SHP77 treated with DMSO at 0.1 percent for 48 hours (cell line): Measurements from ENCODE around the gene TMEM44.
"Not testable (repeated sequence)": the region's sequence is repeated elsewhere in the genome, so short reads cannot be mapped to it uniquely, and the experiment has no call there.

Source experiments
- DNase-seq: peaks from one replicate; lab custom pipeline; 2025; lab: John Stamatoyannopoulos, UW

TMEM44 gene

DNA sequence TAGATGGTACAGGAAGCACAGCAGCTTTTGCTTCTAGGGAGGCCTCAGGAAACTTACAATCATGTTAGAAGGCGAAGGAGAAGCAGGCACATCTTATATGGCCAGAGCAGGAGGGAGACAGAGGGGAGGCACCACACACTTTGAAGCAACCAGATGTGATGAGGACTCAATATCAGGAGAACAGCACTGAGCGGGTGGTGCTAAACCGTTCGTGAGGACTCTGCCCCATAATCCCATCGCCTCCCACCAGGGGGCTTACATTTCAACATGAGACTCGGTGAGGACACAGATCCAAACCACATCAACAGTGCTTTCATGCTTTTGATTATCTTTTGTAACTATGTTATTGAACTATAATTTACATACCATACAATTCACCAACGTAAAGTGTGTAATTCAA, 7.6 kb upstream of the TMEM44 start:
- DNase-seq, result no peak

- DNase-seq, result no peak
Observed at GRCh38 chr3:194638991-194639605, 5.9 kb upstream of the TMEM44 start.

DNA sequence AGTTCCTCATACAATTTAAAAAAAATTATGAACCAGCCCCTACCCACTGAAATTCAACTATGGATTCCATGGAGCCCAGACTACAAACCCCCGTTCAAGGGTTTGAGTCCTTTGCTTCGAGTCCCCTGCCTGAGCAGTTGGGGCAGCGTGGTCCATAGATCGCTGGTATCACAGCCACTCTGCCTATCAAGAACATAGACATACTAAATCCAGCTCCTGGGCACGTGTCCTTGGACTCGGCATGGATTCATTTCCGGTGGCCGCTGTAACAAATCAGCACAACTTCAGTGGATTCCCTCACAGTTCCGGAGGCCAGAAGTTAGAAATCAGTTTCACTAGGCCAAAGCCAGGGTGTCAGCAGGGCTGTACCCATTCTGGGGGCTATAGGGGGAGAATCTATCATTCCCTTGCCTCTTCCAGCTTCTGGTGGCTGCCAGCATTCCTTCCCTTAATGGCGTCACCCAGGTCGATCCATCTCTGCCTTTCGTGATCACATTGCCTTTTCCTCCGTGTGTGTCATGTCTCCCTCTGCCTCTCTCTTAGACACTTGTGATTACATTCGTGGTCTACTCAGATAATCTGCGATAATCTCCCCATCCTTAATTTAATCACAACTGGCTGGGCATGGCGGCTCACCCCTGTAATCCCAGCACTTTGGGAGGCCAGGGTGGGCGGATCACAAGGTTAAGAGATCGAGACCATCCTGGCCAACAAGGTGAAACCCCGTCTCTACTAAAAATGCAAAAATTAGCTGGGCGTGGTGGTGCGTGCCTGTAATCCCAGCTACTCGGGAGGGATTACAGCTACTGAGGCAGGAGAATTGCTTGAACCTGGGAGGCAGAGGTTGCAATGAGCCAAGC, 4.6 kb upstream of the TMEM44 start:
- no peak for DNase-seq

DNA sequence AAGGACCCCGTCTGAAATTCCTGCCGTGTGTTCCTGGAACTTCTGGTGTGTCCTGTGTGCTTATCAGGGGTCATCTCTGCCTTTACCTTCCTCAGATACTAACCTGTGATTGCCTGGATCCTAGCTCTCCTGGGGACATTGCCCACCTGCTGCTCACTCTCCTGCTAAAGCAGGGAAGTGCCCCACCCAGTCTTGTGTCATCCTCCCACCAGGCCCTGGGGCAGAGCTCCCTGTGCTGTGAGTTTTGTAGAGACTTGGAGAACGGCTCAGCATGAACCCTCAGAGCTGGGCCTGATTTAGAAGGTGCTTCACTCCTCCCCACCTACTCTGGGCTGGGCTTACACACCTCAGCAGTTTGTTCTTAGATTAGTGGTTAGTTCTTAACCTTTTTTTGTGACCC, 3.8 kb upstream of the TMEM44 start:
- DNase-seq, result no peak

DNA sequence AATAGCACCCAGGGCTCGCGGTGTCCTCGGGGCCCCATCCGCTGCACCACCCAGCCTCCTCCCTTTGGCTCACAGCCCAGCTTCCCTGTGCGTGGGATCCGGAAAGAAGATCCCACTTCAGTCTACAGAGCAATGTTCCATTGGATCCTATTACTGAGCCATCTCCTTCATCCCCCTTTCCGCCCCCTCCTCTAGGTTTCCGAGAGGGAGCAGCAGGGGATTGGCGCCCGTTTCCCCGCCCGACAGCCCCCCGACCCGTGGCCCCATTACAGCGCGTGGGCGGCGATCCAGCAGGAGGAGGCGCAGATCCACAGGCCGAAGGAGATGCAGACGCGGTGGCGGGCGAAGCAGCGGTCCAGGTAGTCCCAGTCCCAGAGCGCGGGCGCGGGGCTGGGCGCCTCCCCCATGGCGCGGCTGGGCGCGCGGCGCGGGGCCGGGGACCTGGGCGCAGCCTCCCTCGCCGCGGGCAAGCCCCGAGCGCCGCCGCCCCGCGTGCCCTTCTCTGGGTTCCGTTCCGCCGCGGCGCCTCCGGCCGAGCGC, 340 bp downstream of the TMEM44 start:
- DNase-seq, result no peak

DNA sequence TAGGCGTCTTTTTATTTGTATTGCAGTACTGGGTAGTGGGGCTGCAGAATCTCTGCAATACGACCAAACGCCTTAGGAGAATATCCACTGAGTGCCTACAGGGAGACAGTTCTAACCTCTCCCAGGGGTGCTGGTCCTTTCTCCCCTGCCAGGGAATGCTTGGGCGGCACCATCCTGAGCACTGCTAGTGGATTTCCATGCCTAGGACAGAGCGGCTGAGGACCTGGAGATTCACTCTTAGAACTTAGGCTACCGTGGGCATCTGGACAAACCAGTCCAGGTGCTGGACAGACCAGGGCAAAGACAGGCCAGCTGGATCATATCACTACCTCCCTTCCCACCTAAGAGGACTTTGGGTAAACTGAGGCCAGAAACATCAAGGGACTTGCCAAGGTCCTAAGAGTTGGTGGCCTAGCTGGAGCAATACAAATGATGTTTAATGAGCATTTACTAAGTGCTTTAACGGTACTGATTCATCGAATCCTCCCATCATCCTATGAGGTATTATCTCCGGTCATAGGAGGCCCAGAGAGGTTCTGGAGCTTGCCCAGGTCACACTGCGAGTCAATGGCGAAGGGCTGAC, 902 bp downstream of the TMEM44 start:
- no peak for DNase-seq

GRCh38 chr3:194631696-194632095, 1.5 kb downstream of the TMEM44 start:
- DNase-seq, result no peak

- not testable (repeated sequence) for DNase-seq
Observed at GRCh38 chr3:194630681-194631080, 2.5 kb downstream of the TMEM44 start.

DNA sequence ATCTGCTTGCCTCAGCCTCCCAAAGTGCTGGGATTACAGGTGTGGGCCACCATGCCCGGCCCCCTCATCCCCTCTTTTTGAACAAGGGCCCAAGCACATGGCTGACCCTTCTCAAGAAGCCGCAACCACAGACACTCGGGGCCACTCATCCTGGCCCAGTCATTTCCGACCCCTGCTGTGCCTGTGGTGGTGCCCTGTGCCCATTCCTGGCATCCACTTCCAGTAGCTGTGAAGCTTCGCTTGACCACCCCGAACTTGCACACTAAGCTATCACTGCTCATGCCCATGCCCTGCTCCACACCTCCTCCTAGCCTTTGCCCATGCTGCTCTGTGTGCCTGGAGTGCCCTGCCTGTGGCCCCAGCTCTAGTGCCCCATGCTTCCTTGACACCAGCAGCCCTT, 8.3 kb downstream of the TMEM44 start:
- no peak for DNase-seq

DNA sequence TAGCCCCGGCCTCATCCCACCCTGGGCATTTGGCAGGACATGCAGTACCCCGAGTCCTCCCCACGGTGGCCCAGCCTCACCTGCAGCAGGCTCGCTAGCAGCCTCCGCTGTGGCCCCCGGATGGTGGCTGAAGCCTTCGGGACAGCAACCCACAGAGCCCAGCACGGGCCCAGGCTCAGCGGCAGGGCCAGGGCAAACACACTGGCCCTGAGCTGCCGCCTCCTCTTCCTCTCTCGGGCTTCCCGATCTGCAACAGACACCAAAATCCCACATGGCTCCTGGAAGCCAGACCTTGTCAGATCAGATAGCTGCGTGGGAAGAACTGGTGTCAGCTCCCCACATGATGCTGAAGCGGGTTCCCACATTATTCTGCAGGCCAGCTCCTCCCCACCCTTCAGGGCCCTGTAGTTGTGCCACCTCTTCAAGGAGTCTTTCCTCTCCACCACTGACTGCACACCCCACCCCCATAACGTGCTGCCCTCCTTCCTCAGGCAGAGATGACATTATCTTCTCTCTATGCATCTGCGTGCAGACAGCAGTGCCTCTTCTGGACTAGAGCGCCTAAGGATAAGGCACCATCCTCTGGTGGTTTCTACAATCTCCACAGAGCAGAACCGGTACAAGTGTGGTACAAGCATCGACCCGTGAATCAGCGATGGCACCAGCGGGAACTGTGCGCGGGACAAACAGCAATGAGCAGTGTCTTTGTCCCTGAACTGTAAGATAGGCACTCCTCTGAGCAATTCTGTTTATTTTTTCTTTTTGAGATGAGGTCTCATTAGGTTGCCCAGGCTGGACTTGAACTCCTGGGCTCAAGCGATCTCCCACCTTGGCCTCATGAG, 9.5 kb downstream of the TMEM44 start:
- DNase-seq, result no peak

- no peak for DNase-seq
Observed at GRCh38 chr3:194622621-194623340, 10.4 kb downstream of the TMEM44 start.

- DNase-seq, result no peak
Observed at GRCh38 chr3:194621947-194622346, 11.3 kb downstream of the TMEM44 start.

GRCh38 chr3:194620196-194620595, 13.0 kb downstream of the TMEM44 start:
- no peak for DNase-seq

GRCh38 chr3:194619741-194620140, 13.5 kb downstream of the TMEM44 start:
- no peak for DNase-seq

- DNase-seq, result no peak
Observed at GRCh38 chr3:194618858-194619608, 14.2 kb downstream of the TMEM44 start.

DNA sequence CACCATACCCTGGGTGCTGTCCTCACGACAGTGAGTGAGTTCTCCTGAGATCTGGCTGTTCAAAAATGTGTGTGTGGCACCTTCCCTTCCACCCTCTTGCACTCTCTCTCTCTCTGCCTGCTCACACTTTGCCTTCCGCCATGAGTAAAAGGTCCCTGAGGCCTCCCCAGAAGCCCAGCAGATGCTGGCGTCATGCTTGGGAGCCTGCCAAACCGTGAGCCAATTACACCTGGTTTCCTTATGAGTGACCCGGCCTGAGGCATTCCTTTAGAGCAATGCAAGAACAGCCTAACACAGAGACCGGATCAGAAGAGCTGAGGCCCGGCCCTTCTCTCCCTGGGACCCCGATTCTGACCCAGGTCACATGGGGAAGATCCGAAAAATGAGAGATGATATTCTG, 15.4 kb downstream of the TMEM44 start:
- DNase-seq, result no peak

GRCh38 chr3:194617143-194617671, 16.0 kb downstream of the TMEM44 start:
- no peak for DNase-seq

DNA sequence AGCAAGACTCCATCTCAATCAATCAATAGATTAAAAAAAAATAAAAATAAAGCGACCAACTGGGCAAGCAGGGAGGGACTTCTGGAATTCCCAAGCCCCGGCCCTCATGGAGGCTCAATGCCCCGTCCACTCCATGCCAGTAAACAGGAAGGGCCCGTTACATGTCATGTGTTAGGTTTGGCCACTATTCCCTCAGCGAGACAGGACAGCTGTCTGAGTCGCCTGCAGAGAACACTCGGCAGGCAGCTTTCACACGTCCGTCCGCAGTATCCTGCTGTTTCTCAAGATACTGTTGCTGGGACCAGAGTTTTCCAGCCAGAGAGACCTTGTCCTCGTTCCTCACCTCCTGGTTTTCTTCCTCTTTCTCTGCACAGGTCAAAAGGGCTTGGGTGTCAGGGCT, 18.0 kb downstream of the TMEM44 start:
- no peak for DNase-seq

DNA sequence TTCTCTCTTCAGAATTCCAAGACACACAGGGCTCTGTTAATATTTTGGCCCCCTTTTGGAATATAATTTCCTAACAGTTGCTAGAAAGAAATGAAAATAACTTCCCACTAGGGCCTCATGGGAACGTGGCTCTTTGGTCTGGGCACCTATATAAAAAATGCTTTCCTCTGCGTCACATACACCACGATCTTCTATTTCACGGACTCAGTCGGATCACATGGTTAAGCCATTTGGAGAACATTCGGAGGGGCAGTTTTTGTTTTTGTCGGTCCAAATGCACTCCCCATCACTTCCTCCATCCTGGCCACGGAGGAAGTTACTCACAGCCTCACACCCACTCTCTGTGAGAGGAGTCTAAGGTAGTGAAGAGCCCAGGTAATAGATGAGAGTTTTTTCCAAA, 21.0 kb downstream of the TMEM44 start:
- no peak for DNase-seq

DNA sequence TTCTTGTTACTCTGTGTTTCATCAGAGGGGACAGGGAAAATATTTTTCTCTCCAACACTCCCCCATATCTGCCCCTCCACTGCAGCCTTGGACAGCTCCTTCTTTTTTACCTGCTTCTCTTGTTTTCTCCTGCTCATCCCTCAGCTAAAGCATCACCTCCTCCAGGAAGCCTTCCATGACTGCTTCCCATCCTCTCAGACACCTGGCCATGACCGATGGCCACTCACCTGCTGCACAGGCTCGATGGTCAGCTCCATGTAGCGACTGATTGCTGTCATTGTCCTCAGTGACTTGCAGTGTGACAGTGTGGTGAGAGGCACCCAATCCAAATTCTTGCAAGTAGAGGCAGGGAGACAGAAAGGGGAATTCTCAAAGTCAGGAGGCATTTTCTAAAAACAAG, 22.5 kb downstream of the TMEM44 start:
- no peak for DNase-seq
